ENCODE measurements around the gene RALGPS1.

RALGPS1 gene

GRCh38 chr9:126953041-126953809 is 38.6 kb downstream of the RALGPS1 start:
- ChIA-PET CTCF (no interaction called here), POLR2A (no interaction called here)
- DNase-seq (ENCODE audit: extremely low spot score): no peak
- no peak for TF ChIP-seq NFRKB (IDR thresholded peaks at IDR 0.05)
- TF ChIP-seq, protein P1, sequence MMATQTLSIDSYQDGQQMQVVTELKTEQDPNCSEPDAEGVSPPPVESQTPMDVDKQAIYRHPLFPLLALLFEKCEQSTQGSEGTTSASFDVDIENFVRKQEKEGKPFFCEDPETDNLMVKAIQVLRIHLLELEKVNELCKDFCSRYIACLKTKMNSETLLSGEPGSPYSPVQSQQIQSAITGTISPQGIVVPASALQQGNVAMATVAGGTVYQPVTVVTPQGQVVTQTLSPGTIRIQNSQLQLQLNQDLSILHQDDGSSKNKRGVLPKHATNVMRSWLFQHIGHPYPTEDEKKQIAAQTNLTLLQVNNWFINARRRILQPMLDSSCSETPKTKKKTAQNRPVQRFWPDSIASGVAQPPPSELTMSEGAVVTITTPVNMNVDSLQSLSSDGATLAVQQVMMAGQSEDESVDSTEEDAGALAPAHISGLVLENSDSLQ (IDR thresholded peaks at IDR 0.05): no peak
- no peak for TF ChIP-seq TARDBP (IDR thresholded peaks at IDR 0.05)
- TF ChIP-seq LEF1 (IDR thresholded peaks at IDR 0.05; ENCODE audit: borderline replicate concordance): no peak
- no peak for TF ChIP-seq ELF4 (IDR thresholded peaks at IDR 0.05)
- TF ChIP-seq L3MBTL2 (conservative IDR thresholded peaks at IDR 0.05): no peak
- no peak for TF ChIP-seq FOXK2 (IDR thresholded peaks at IDR 0.05)
- no peak for TF ChIP-seq SP1 (IDR thresholded peaks at IDR 0.05)
- no peak for TF ChIP-seq FOXM1 (IDR thresholded peaks at IDR 0.05; ENCODE audit: borderline replicate concordance)
- no peak for TF ChIP-seq CTBP1 (IDR thresholded peaks at IDR 0.05; ENCODE audit: borderline replicate concordance)
- no peak for TF ChIP-seq HDGF (IDR thresholded peaks at IDR 0.05; ENCODE audit: borderline replicate concordance)
- TF ChIP-seq BHLHE40 (IDR thresholded peaks at IDR 0.05; ENCODE audit: borderline replicate concordance): no peak
- no peak for TF ChIP-seq ARNT (IDR thresholded peaks at IDR 0.05)
- no peak for TF ChIP-seq FOXA1 (IDR thresholded peaks at IDR 0.05)
- TF ChIP-seq SUZ12 (IDR thresholded peaks at IDR 0.05): no peak
- no peak for TF ChIP-seq ZNF384 (IDR thresholded peaks at IDR 0.05)

GRCh38 chr9:126955811-126956210 is 41.2 kb downstream of the RALGPS1 start:
- ChIA-PET CTCF (interaction anchor here (0.5 kb wide), 1 partner anchor 14 kb away, joined by 3 read pairs; no protein-coding TSS in a partner anchor), POLR2A (no interaction called here)
- TF ChIP-seq, protein P1 (IDR thresholded peaks at IDR 0.05): no peak
- TF ChIP-seq HDGF (IDR thresholded peaks at IDR 0.05; ENCODE audit: borderline replicate concordance): no peak
- no peak for TF ChIP-seq TARDBP (IDR thresholded peaks at IDR 0.05)
- TF ChIP-seq NFRKB (IDR thresholded peaks at IDR 0.05): no peak
- no peak for TF ChIP-seq FOXM1 (IDR thresholded peaks at IDR 0.05; ENCODE audit: borderline replicate concordance)
- no peak for TF ChIP-seq BHLHE40 (IDR thresholded peaks at IDR 0.05; ENCODE audit: borderline replicate concordance)
- no peak for TF ChIP-seq L3MBTL2 (conservative IDR thresholded peaks at IDR 0.05)
- TF ChIP-seq SUZ12 (IDR thresholded peaks at IDR 0.05): no peak
- no peak for TF ChIP-seq CTBP1 (IDR thresholded peaks at IDR 0.05; ENCODE audit: borderline replicate concordance)
- no peak for TF ChIP-seq LEF1 (IDR thresholded peaks at IDR 0.05; ENCODE audit: borderline replicate concordance)
- no peak for TF ChIP-seq FOXK2 (IDR thresholded peaks at IDR 0.05)
- TF ChIP-seq ZNF384 (IDR thresholded peaks at IDR 0.05): no peak
- no peak for TF ChIP-seq ARNT (IDR thresholded peaks at IDR 0.05)
- no peak for DNase-seq (ENCODE audit: extremely low spot score)

DNA sequence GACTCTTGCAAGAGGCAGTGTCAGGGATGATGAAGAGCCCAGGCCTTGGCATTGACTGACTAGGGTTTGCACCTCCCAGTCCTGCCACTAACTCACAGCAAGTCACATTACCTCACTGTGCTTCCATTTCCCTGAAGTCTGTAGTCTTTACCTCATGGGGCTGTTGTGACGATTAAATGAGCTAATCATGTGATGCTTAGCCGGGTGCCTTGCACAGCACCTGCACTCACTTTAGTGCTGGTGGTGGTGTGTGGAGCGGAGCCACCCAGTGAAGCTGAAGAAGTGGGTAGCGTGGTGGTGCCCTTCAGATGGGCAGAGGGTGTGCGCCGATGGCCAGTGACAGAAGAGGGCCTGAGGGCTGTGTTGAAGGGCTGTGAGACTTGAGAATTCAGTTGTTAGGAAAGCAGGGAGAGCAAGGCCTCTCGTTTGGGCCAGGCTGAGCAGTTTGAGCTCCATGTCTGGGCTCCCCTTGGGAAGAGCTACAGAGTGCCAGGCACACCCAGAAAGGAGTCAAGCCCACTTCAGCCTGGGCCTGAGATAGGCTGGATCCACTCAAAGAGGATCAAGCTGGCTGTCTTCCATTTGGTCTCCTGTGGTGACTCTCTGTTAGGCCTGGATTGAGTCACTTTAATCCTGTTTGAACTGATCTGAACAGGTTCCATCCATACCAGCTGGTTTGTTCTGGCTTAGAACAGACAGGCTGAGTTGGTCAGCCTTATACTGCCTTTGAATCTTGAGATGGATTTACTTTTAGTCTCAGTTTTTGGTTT is 42.5 kb downstream of the RALGPS1 start:
- TF ChIP-seq, protein P1 (IDR thresholded peaks at IDR 0.05): no peak
- no peak for TF ChIP-seq SUZ12 (IDR thresholded peaks at IDR 0.05)
- no peak for TF ChIP-seq FOXM1 (IDR thresholded peaks at IDR 0.05; ENCODE audit: borderline replicate concordance)
- TF ChIP-seq CTBP1 (IDR thresholded peaks at IDR 0.05; ENCODE audit: borderline replicate concordance): no peak
- POLR2A ChIA-PET: no interaction called here
- CTCF ChIA-PET: interaction anchor here (0.7 to 0.9 kb wide), 2 partner anchors 8 to 244 kb away, joined by 3 read pairs; no protein-coding TSS in a partner anchor
- DNase-seq (ENCODE audit: extremely low spot score): no peak

GRCh38 chr9:126957687-126958053 is 43.1 kb downstream of the RALGPS1 start:
- DNase-seq (ENCODE audit: extremely low spot score): no peak
- CTCF ChIA-PET: interaction anchor here (0.9 kb wide), 1 partner anchor 244 kb away, joined by 3 read pairs; no protein-coding TSS in a partner anchor
- POLR2A ChIA-PET: no interaction called here
- no peak for TF ChIP-seq CTBP1 (IDR thresholded peaks at IDR 0.05; ENCODE audit: borderline replicate concordance)
- no peak for TF ChIP-seq LEF1 (IDR thresholded peaks at IDR 0.05; ENCODE audit: borderline replicate concordance)
- no peak for TF ChIP-seq FOXK2 (IDR thresholded peaks at IDR 0.05)
- TF ChIP-seq FOXA1 (IDR thresholded peaks at IDR 0.05): no peak
- TF ChIP-seq BHLHE40 (IDR thresholded peaks at IDR 0.05; ENCODE audit: borderline replicate concordance): no peak
- no peak for TF ChIP-seq L3MBTL2 (conservative IDR thresholded peaks at IDR 0.05)
- TF ChIP-seq ZNF384 (IDR thresholded peaks at IDR 0.05): no peak
- TF ChIP-seq SP1 (IDR thresholded peaks at IDR 0.05): no peak
- no peak for TF ChIP-seq TARDBP (IDR thresholded peaks at IDR 0.05)
- TF ChIP-seq FOXM1 (IDR thresholded peaks at IDR 0.05; ENCODE audit: borderline replicate concordance): no peak
- TF ChIP-seq ARNT (IDR thresholded peaks at IDR 0.05): no peak
- TF ChIP-seq HDGF (IDR thresholded peaks at IDR 0.05; ENCODE audit: borderline replicate concordance): no peak
- TF ChIP-seq, protein P1 (IDR thresholded peaks at IDR 0.05): no peak
- no peak for TF ChIP-seq ELF4 (IDR thresholded peaks at IDR 0.05)
- no peak for TF ChIP-seq NFRKB (IDR thresholded peaks at IDR 0.05)
- no peak for TF ChIP-seq SUZ12 (IDR thresholded peaks at IDR 0.05)

DNA sequence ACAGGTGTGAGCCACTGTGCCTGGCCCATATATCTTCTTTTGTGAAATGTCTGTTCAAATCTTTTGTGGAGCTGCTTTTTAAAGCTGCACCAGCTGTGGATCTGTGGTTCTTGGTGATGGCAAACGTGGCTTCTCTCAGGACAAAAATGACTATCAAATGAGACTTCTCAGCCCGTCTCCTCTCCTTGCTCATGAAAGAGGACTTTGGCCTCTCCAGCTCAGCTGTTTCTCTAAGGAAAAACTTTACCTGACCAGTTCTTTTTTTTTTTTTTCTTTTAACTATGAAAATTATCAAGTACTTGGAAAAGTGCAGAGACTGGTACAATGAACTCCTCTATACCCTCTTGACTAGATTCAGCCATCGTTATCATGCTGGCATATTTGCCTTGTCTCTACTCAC is 44.8 kb downstream of the RALGPS1 start:
- ChIA-PET CTCF (no interaction called here), POLR2A (interaction anchor here (1.2 kb wide), 1 partner anchor 242 kb away, joined by 3 read pairs; no protein-coding TSS in a partner anchor)
- TF ChIP-seq NFRKB (IDR thresholded peaks at IDR 0.05): no peak
- TF ChIP-seq ARNT (IDR thresholded peaks at IDR 0.05): no peak
- TF ChIP-seq SP1 (IDR thresholded peaks at IDR 0.05): no peak
- no peak for TF ChIP-seq FOXM1 (IDR thresholded peaks at IDR 0.05; ENCODE audit: borderline replicate concordance)
- TF ChIP-seq SUZ12 (IDR thresholded peaks at IDR 0.05): no peak
- no peak for TF ChIP-seq FOXA1 (IDR thresholded peaks at IDR 0.05)
- TF ChIP-seq HDGF (IDR thresholded peaks at IDR 0.05; ENCODE audit: borderline replicate concordance): no peak
- no peak for TF ChIP-seq FOXK2 (IDR thresholded peaks at IDR 0.05)
- TF ChIP-seq ELF4 (IDR thresholded peaks at IDR 0.05): no peak
- no peak for TF ChIP-seq BHLHE40 (IDR thresholded peaks at IDR 0.05; ENCODE audit: borderline replicate concordance)
- no peak for TF ChIP-seq TARDBP (IDR thresholded peaks at IDR 0.05)
- no peak for TF ChIP-seq LEF1 (IDR thresholded peaks at IDR 0.05; ENCODE audit: borderline replicate concordance)
- TF ChIP-seq CTBP1 (IDR thresholded peaks at IDR 0.05; ENCODE audit: borderline replicate concordance): no peak
- no peak for TF ChIP-seq L3MBTL2 (conservative IDR thresholded peaks at IDR 0.05)
- TF ChIP-seq, protein P1 (IDR thresholded peaks at IDR 0.05): no peak
- no peak for DNase-seq (ENCODE audit: extremely low spot score)

All from HEK293T (cell line).